Keratinocyte (primary cell): ENCODE results near the gene ASTN1. TPM values are rescaled to one million over a fixed set of nuclear protein-coding genes. Genes with fewer than 3 reads are reported as not detected.

Source experiments
- DNase-seq: peaks from one replicate; pipeline ENCODE4 v3.0.0-alpha.2; 2011; ENCODE audit warnings: low read depth, missing footprints, low spot score
- FAIRE-seq: peaks from 2 replicates; lab custom pipeline; 2011; peaks lifted over from hg19 to GRCh38; lab: Jason Lieb, UNC
- H2AFZ ChIP-seq: 2 replicates; pipeline ENCODE4 v1.6.0; 2012; ENCODE audit warnings: low read length, control low read depth, inconsistent platforms; ENCODE audit not compliant: control insufficient read depth
- H3K27ac ChIP-seq: 2 replicates; pipeline ENCODE4 v1.5.1; 2011; ENCODE audit warnings: low read length; ENCODE audit not compliant: control insufficient read depth, insufficient read depth
- H3K27me3 ChIP-seq: 3 replicates; pipeline ENCODE4 v1.6.0; 2011; ENCODE audit warnings: low read length; ENCODE audit not compliant: control insufficient read depth, insufficient read depth; ENCODE audit errors: extremely low read depth
- H3K36me3 ChIP-seq, 2 experiments: 2 replicates in 1 of 2; 3 replicates in 1 of 2; pipeline ENCODE4 v1.5.1; 2011; ENCODE audit warnings: low read length in 2 of 2, mild to moderate bottlenecking in 1 of 2; ENCODE audit not compliant: control insufficient read depth in 2 of 2, insufficient read depth in 2 of 2; ENCODE audit errors: extremely low read depth in 1 of 2
- H3K4me1 ChIP-seq: 3 replicates; pipeline ENCODE4 v1.5.1; 2011; ENCODE audit warnings: low read length; ENCODE audit not compliant: control insufficient read depth, insufficient read depth; ENCODE audit errors: extremely low read depth
- H3K4me2 ChIP-seq: 3 replicates; pipeline ENCODE4 v1.6.0; 2011; ENCODE audit warnings: low read depth, low read length; ENCODE audit not compliant: control insufficient read depth, insufficient read depth; ENCODE audit errors: extremely low read depth
- H3K4me3 ChIP-seq, 3 experiments: fragments of 200-600 bp in 1 of 3; sonication (generic) in 1 of 3; 2 replicates in 2 of 3; 3 replicates in 1 of 3; pipeline ENCODE4 v1.5.1; 2011 to 2016; ENCODE audit warnings: low read length in 3 of 3, mild to moderate bottlenecking in 3 of 3, control low read depth in 2 of 3, inconsistent platforms in 1 of 3, low read depth in 1 of 3, mixed read lengths in 1 of 3, mixed run types in 1 of 3, moderate library complexity in 1 of 3; ENCODE audit not compliant: control insufficient read depth in 2 of 3, insufficient read depth in 2 of 3; ENCODE audit errors: extremely low read depth in 1 of 3
- H3K79me2 ChIP-seq: 2 replicates; pipeline ENCODE4 v1.6.0; 2012; ENCODE audit warnings: low read length; ENCODE audit not compliant: control insufficient read depth, insufficient read depth
- H3K9ac ChIP-seq: 3 replicates; pipeline ENCODE4 v1.6.0; 2011; ENCODE audit warnings: low read length; ENCODE audit not compliant: control insufficient read depth, insufficient read depth; ENCODE audit errors: extremely low read depth
- H3K9me1 ChIP-seq: 3 replicates; pipeline ENCODE4 v1.6.0; 2011; ENCODE audit warnings: low read length; ENCODE audit not compliant: control insufficient read depth, insufficient read depth; ENCODE audit errors: extremely low read depth
- H3K9me3 ChIP-seq: 2 replicates; pipeline ENCODE4 v1.5.1; 2012; ENCODE audit warnings: low read depth, low read length; ENCODE audit not compliant: control insufficient read depth
- H4K20me1 ChIP-seq: 3 replicates; pipeline ENCODE4 v1.6.0; 2011; ENCODE audit warnings: low read length; ENCODE audit not compliant: control insufficient read depth, insufficient read depth; ENCODE audit errors: extremely low read depth
- EZH2 ChIP-seq: IDR thresholded peaks from one replicate; pipeline ENCODE4 v1.6.1; 2012; ENCODE audit warnings: inconsistent platforms, mild to moderate bottlenecking, low read length, moderate library complexity
- dilution Hi-C: fragments of 300-500 bp; cut with MboI; formaldehyde crosslinking; loops from one replicate; pipeline ENCODE4 v1.7.0; 2020; ENCODE audit warnings: low sequenced_read_pairs; ENCODE audit not compliant: extremely low pct_ligation_motif_present
- polyA plus RNA-seq, 5 experiments: library from polyadenylated mRNA; depleted of rRNA in 3 of 5; stranded (reverse) in 3 of 5; stranded (forward) in 1 of 5; unstranded in 1 of 5; fragments of >200 nt; gene quantifications; 1 replicate in 1 of 5; 2 replicates in 3 of 5; 3 replicates in 1 of 5; pipeline versions ENCODE4 v1.2.1 to v1.2.3, GENCODE V29; 2011 to 2012; ENCODE audit warnings: missing spikeins in 2 of 5, low read depth in 1 of 5, low replicate concordance in 1 of 5
- TF ChIP-seq, protein P1 (sequence below), 3 experiments: IDR thresholded peaks in 1 of 3; conservative IDR thresholded peaks in 1 of 3; optimal IDR thresholded peaks in 1 of 3; 2 replicates in 2 of 3; 3 replicates in 1 of 3; pipeline versions ENCODE3 to v1.5.1; 2011; ENCODE audit warnings: low read length in 3 of 3, mild to moderate bottlenecking in 3 of 3, moderate library complexity in 2 of 3, control low read depth in 1 of 3, inconsistent platforms in 1 of 3; ENCODE audit not compliant: insufficient read depth in 2 of 3; ENCODE audit errors: extremely low read depth in 1 of 3

Gene ASTN1
- polyA plus RNA-seq, 1 donor (not counting 4 experiments of a cell fraction or from before 2014, with no cell fraction given) = 0.08 TPM

DNA sequence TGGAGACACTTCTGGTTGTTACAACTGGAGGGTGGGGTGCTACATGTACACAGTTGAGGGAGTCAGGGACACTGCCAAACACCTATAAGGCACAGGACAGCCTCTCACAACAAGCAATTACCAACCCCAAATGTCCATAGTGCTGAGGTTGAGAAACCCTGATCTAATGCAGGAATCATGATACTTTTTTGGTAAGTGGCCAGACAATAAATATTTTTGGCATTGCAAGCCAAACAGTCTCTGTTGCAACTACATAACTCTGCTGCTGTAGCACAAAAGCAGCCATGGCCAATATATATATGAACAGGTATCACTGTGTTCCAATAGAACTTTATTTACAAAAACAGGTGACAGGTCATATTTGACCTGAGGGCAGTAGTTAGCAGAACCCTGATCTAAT is 177.5 kb downstream of the ASTN1 start:
- Histone ChIP-seq H3K27ac (no peak overlapping the region), H3K79me2 (no peaks in the 10 kb centered on the region), H3K4me3 (no peak overlapping the region), H4K20me1 (no peaks in the 10 kb centered on the region), H3K9me3 (no peaks in the 10 kb centered on the region), H2AFZ (no peak overlapping the region), H3K4me2 (no peak overlapping the region), H3K9ac (no peak overlapping the region), H3K36me3 (no peaks in the 10 kb centered on the region), H3K9me1 (no peaks in the 10 kb centered on the region), H3K4me1 (peaks cover 24% of the 10 kb centered on the region), H3K27me3 (no peaks in the 10 kb centered on the region)
- DNase-seq (no peak), FAIRE-seq (peak; percentile 34)
- TF ChIP-seq, protein P1, sequence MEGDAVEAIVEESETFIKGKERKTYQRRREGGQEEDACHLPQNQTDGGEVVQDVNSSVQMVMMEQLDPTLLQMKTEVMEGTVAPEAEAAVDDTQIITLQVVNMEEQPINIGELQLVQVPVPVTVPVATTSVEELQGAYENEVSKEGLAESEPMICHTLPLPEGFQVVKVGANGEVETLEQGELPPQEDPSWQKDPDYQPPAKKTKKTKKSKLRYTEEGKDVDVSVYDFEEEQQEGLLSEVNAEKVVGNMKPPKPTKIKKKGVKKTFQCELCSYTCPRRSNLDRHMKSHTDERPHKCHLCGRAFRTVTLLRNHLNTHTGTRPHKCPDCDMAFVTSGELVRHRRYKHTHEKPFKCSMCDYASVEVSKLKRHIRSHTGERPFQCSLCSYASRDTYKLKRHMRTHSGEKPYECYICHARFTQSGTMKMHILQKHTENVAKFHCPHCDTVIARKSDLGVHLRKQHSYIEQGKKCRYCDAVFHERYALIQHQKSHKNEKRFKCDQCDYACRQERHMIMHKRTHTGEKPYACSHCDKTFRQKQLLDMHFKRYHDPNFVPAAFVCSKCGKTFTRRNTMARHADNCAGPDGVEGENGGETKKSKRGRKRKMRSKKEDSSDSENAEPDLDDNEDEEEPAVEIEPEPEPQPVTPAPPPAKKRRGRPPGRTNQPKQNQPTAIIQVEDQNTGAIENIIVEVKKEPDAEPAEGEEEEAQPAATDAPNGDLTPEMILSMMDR (optimal IDR thresholded peaks at IDR 0.05 in 1 of 3, IDR thresholded peaks at IDR 0.05 in 1 of 3, conservative IDR thresholded peaks at IDR 0.05 in 1 of 3; ENCODE audit: extremely low read depth in 1 of 3, insufficient read depth in 2 of 3, low read length in 3 of 3) = no peak
- no peak for TF ChIP-seq EZH2
- dilution Hi-C loops = no loop called here

DNA sequence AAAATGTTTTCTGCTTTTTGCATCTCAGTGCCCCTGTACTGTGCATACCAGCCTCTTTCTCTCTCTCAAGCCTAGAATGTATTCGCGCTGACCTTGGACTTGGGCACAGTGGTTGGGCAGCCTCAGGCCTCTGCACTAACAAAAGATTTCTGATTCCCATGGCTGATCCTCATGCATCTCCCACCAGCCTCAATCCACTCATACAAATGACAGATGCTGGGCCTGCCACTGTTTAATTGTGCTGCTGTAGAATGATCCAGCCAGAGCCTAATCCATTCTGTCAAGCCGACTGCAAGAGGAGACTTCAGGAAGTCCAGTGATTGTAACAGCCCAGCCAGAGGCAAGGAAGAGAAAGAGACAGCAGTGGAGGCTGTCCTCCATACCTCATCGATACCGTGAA is 180.8 kb downstream of the ASTN1 start:
- H3K79me2 ChIP-seq = no peaks in the 10 kb centered on the region
- dilution Hi-C loops = no loop called here
- no peaks in the 10 kb centered on the region for H4K20me1 ChIP-seq
- H3K36me3 ChIP-seq = no peaks in the 10 kb centered on the region
- no peak for FAIRE-seq
- TF ChIP-seq, protein P1 (optimal IDR thresholded peaks at IDR 0.05 in 1 of 3, IDR thresholded peaks at IDR 0.05 in 1 of 3, conservative IDR thresholded peaks at IDR 0.05 in 1 of 3; ENCODE audit: extremely low read depth in 1 of 3, insufficient read depth in 2 of 3, low read length in 3 of 3) = no peak
- TF ChIP-seq EZH2 = no peak
- H3K4me3 ChIP-seq = no peak overlapping the region
- H3K9me1 ChIP-seq = no peaks in the 10 kb centered on the region
- no peak for DNase-seq
- no peak overlapping the region for H3K9ac ChIP-seq
- no peak overlapping the region for H3K4me2 ChIP-seq
- H3K9me3 ChIP-seq = no peaks in the 10 kb centered on the region
- H3K27ac ChIP-seq = no peak overlapping the region
- peaks cover 14% of the 10 kb centered on the region for H3K4me1 ChIP-seq
- no peak overlapping the region for H2AFZ ChIP-seq
- H3K27me3 ChIP-seq = no peaks in the 10 kb centered on the region
